Measurements from ENCODE around the gene TNNI2.

GRCh38 chr11:1852271-1852876, 13.6 kb downstream of the TNNI2 start:
- no peak for TF ChIP-seq CTCF (IDR thresholded peaks at IDR 0.05)
- no peak for TF ChIP-seq POLR2AphosphoS5 (IDR thresholded peaks at IDR 0.05)
- TF ChIP-seq POLR2A (IDR thresholded peaks at IDR 0.05; ENCODE audit: low read depth), result no peak
- TF ChIP-seq EP300 (IDR thresholded peaks at IDR 0.05), result no peak

Data from esophagus muscularis mucosa (tissue), 4 donors.